ENCODE measurements around the gene KLHL2.

KLHL2 gene

DNA sequence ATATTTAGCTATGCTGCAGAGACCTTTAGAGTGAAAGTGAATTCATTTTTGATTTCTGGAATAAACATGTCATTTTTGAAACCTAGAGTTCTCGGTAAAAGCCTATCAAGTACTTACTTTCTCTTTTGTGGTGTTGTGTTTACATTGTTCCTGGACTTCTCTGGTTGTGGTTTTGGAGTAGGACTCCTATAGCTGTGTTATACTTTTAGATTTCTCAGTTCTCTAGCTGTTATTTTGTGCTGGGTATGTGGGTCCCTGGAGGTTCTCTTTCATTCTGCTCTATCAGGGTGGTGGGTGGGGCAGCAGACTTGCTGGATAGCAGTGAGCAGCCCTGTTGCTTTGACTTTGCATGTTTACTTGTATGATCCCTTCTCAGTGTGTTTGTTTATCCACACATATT lies 94.5 kb downstream of the KLHL2 start:
- peak overlapping the region; percentile 55 to 56 for H3K4me3 ChIP-seq (ENCODE audit: low read depth in 1 of 2, low read length in 2 of 2)
- H3K27me3 ChIP-seq (ENCODE audit: control insufficient read depth in 1 of 2, insufficient read depth in 2 of 2, low read length in 2 of 2), result no peaks in the 10 kb centered on the region
- no peaks in the 10 kb centered on the region for H3K9me3 ChIP-seq (ENCODE audit: control insufficient read depth in 1 of 2, low read length in 2 of 2)
- peaks cover 0 to 7% of the 10 kb centered on the region in 2 donors for H3K36me3 ChIP-seq (ENCODE audit: control insufficient read depth in 1 of 2, insufficient read depth in 2 of 2, low read length in 2 of 2)
- H3K9ac ChIP-seq (ENCODE audit: low read depth in 1 of 2, low read length in 2 of 2), result no peak overlapping the region
- H3K27ac ChIP-seq (ENCODE audit: low read depth, low read length), result no peak overlapping the region
- H3K4me1 ChIP-seq (ENCODE audit: control insufficient read depth in 1 of 2, insufficient read depth in 2 of 2, low read length in 2 of 2), result peaks cover 0 to 8% of the 10 kb centered on the region in 2 donors

- no peak overlapping the region for H3K9ac ChIP-seq (ENCODE audit: low read depth in 1 of 2, low read length in 2 of 2)
- H3K36me3 ChIP-seq (ENCODE audit: control insufficient read depth in 1 of 2, insufficient read depth in 2 of 2, low read length in 2 of 2), result peaks cover 0 to 4% of the 10 kb centered on the region in 2 donors
- no peak overlapping the region for H3K27ac ChIP-seq (ENCODE audit: low read depth, low read length)
- no peaks in the 10 kb centered on the region for H3K9me3 ChIP-seq (ENCODE audit: control insufficient read depth in 1 of 2, low read length in 2 of 2)
- H3K27me3 ChIP-seq (ENCODE audit: control insufficient read depth in 1 of 2, insufficient read depth in 2 of 2, low read length in 2 of 2), result no peaks in the 10 kb centered on the region
- H3K4me3 ChIP-seq (ENCODE audit: low read depth in 1 of 2, low read length in 2 of 2), result no peak overlapping the region
- H3K4me1 ChIP-seq (ENCODE audit: control insufficient read depth in 1 of 2, insufficient read depth in 2 of 2, low read length in 2 of 2), result peaks cover 0 to 8% of the 10 kb centered on the region in 2 donors
These were observed 95.3 kb downstream of the KLHL2 start for GRCh38 chr4:165302658-165303057.

DNA sequence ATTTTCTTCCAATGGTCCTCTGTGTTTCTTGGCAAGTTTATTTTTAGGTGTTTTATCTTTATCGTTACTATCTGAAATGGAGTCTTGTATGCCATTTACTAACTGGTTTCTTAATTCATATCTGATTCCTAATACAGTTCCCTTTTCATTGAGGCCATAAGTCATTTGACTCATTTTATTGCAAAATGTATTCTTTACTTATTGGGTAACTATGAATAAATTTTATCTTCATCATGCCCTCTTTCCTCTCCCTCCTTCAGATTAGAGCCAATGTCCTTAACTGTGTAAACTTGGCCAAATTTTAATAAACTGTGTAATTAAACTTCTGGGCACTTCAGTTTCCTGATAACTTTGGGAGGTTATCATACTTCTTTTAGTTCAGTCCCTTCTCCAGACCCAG lies 100.8 kb downstream of the KLHL2 start:
- no peaks in the 10 kb centered on the region for H3K27me3 ChIP-seq (ENCODE audit: control insufficient read depth in 1 of 2, insufficient read depth in 2 of 2, low read length in 2 of 2)
- no peak overlapping the region for H3K4me3 ChIP-seq (ENCODE audit: low read depth in 1 of 2, low read length in 2 of 2)
- H3K9me3 ChIP-seq (ENCODE audit: control insufficient read depth in 1 of 2, low read length in 2 of 2), result no peaks in the 10 kb centered on the region
- H3K9ac ChIP-seq (ENCODE audit: low read depth in 1 of 2, low read length in 2 of 2), result no peak overlapping the region
- H3K36me3 ChIP-seq (ENCODE audit: control insufficient read depth in 1 of 2, insufficient read depth in 2 of 2, low read length in 2 of 2), result peaks cover 0 to 6% of the 10 kb centered on the region in 2 donors
- H3K4me1 ChIP-seq (ENCODE audit: control insufficient read depth in 1 of 2, insufficient read depth in 2 of 2, low read length in 2 of 2), result no peaks in the 10 kb centered on the region
- no peak overlapping the region for H3K27ac ChIP-seq (ENCODE audit: low read depth, low read length)

- Histone ChIP-seq H3K9ac (ENCODE audit: low read depth in 1 of 2, low read length in 2 of 2) (no peak overlapping the region), H3K27me3 (ENCODE audit: control insufficient read depth in 1 of 2, insufficient read depth in 2 of 2, low read length in 2 of 2) (no peaks in the 10 kb centered on the region), H3K36me3 (ENCODE audit: control insufficient read depth in 1 of 2, insufficient read depth in 2 of 2, low read length in 2 of 2) (peaks cover 0 to 6% of the 10 kb centered on the region in 2 donors), H3K9me3 (ENCODE audit: control insufficient read depth in 1 of 2, low read length in 2 of 2) (no peaks in the 10 kb centered on the region), H3K27ac (ENCODE audit: low read depth, low read length) (no peak overlapping the region), H3K4me3 (ENCODE audit: low read depth in 1 of 2, low read length in 2 of 2) (no peak overlapping the region), H3K4me1 (ENCODE audit: control insufficient read depth in 1 of 2, insufficient read depth in 2 of 2, low read length in 2 of 2) (no peaks in the 10 kb centered on the region)
These were observed 101.2 kb downstream of the KLHL2 start for GRCh38 chr4:165308606-165309005.

DNA sequence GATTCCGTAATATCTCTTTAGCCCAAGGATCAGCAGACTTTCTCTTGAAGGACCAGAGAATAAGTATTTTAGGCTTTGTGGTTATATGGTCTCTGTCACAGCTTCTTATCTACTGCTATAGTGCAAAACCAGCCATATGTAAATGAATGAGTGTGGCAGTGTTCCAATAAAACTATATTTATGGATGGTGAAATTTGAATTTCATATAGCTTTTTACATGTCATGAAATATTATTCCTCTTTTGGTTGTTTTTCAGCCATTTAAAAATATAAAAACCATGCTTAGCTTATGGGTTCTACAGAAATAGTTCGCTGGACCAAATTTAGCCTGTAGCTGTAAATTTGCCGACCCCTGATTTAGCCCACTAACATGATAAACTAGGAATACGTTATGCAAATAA lies 102.1 kb downstream of the KLHL2 start:
- Histone ChIP-seq H3K4me1 (ENCODE audit: control insufficient read depth in 1 of 2, insufficient read depth in 2 of 2, low read length in 2 of 2) (no peaks in the 10 kb centered on the region), H3K27me3 (ENCODE audit: control insufficient read depth in 1 of 2, insufficient read depth in 2 of 2, low read length in 2 of 2) (no peaks in the 10 kb centered on the region), H3K4me3 (ENCODE audit: low read depth in 1 of 2, low read length in 2 of 2) (no peak overlapping the region), H3K27ac (ENCODE audit: low read depth, low read length) (no peak overlapping the region), H3K9me3 (ENCODE audit: control insufficient read depth in 1 of 2, low read length in 2 of 2) (no peaks in the 10 kb centered on the region), H3K9ac (ENCODE audit: low read depth in 1 of 2, low read length in 2 of 2) (no peak overlapping the region), H3K36me3 (ENCODE audit: control insufficient read depth in 1 of 2, insufficient read depth in 2 of 2, low read length in 2 of 2) (peaks cover 0 to 6% of the 10 kb centered on the region in 2 donors)

GRCh38 chr4:165312506-165312905 lies 105.1 kb downstream of the KLHL2 start:
- H3K27ac ChIP-seq (ENCODE audit: low read depth, low read length), result no peak overlapping the region

DNA sequence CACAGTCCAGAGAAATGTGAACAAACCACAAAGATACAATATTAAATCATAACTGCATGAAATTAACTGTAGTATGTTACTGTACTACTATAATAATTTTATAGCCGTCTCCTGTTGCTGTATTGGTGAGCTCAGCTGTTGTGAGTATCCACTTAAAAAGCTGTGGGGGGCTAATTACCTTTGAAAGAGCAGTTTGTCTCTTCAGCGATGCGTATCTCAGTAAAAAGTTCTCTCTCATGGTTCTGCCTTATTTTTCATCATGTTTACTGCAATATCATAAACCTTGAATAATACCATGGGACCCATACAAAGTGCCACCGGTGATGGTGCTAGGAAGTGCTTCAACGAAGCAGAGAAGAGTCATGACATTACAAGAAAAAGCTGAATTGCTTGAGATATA lies 111.7 kb downstream of the KLHL2 start:
- no peak overlapping the region for H3K4me3 ChIP-seq (ENCODE audit: low read depth in 1 of 2, low read length in 2 of 2)
- no peaks in the 10 kb centered on the region for H3K27me3 ChIP-seq (ENCODE audit: control insufficient read depth in 1 of 2, insufficient read depth in 2 of 2, low read length in 2 of 2)
- H3K4me1 ChIP-seq (ENCODE audit: control insufficient read depth in 1 of 2, insufficient read depth in 2 of 2, low read length in 2 of 2), result no peaks in the 10 kb centered on the region
- no peak overlapping the region for H3K9ac ChIP-seq (ENCODE audit: low read depth in 1 of 2, low read length in 2 of 2)
- no peaks in the 10 kb centered on the region for H3K36me3 ChIP-seq (ENCODE audit: control insufficient read depth in 1 of 2, insufficient read depth in 2 of 2, low read length in 2 of 2)
- H3K27ac ChIP-seq (ENCODE audit: low read depth, low read length), result no peak overlapping the region
- no peaks in the 10 kb centered on the region for H3K9me3 ChIP-seq (ENCODE audit: control insufficient read depth in 1 of 2, low read length in 2 of 2)

More at GRCh38 chr4:165312506-165312905, 105.1 kb downstream of the KLHL2 start:
- no peaks in the 10 kb centered on the region for H3K4me1 ChIP-seq (ENCODE audit: control insufficient read depth in 1 of 2, insufficient read depth in 2 of 2, low read length in 2 of 2)
- H3K9me3 ChIP-seq (ENCODE audit: control insufficient read depth in 1 of 2, low read length in 2 of 2), result no peaks in the 10 kb centered on the region
- H3K9ac ChIP-seq (ENCODE audit: low read depth in 1 of 2, low read length in 2 of 2), result no peak overlapping the region
- peaks cover 0 to 6% of the 10 kb centered on the region in 2 donors for H3K36me3 ChIP-seq (ENCODE audit: control insufficient read depth in 1 of 2, insufficient read depth in 2 of 2, low read length in 2 of 2)
- no peak overlapping the region for H3K4me3 ChIP-seq (ENCODE audit: low read depth in 1 of 2, low read length in 2 of 2)
- no peaks in the 10 kb centered on the region for H3K27me3 ChIP-seq (ENCODE audit: control insufficient read depth in 1 of 2, insufficient read depth in 2 of 2, low read length in 2 of 2)

GRCh38 chr4:165319509-165319908 lies 112.1 kb downstream of the KLHL2 start:
- no peaks in the 10 kb centered on the region for H3K27me3 ChIP-seq (ENCODE audit: control insufficient read depth in 1 of 2, insufficient read depth in 2 of 2, low read length in 2 of 2)
- H3K4me3 ChIP-seq (ENCODE audit: low read depth in 1 of 2, low read length in 2 of 2), result no peak overlapping the region
- no peak overlapping the region for H3K9ac ChIP-seq (ENCODE audit: low read depth in 1 of 2, low read length in 2 of 2)
- no peak overlapping the region for H3K27ac ChIP-seq (ENCODE audit: low read depth, low read length)
- no peaks in the 10 kb centered on the region for H3K4me1 ChIP-seq (ENCODE audit: control insufficient read depth in 1 of 2, insufficient read depth in 2 of 2, low read length in 2 of 2)
- H3K9me3 ChIP-seq (ENCODE audit: control insufficient read depth in 1 of 2, low read length in 2 of 2), result no peaks in the 10 kb centered on the region
- H3K36me3 ChIP-seq (ENCODE audit: control insufficient read depth in 1 of 2, insufficient read depth in 2 of 2, low read length in 2 of 2), result no peaks in the 10 kb centered on the region

- no peak overlapping the region for H3K27ac ChIP-seq (ENCODE audit: low read depth, low read length)
These were observed 117.0 kb downstream of the KLHL2 start for GRCh38 chr4:165324236-165324917.

GRCh38 chr4:165324918-165325304 lies 117.5 kb downstream of the KLHL2 start:
- H3K4me1 ChIP-seq (ENCODE audit: control insufficient read depth in 1 of 2, insufficient read depth in 2 of 2, low read length in 2 of 2), result peaks cover 10 to 16% of the 10 kb centered on the region in 2 donors
- H3K9ac ChIP-seq (ENCODE audit: low read depth in 1 of 2, low read length in 2 of 2), result no peak overlapping the region
- no peak overlapping the region for H3K4me3 ChIP-seq (ENCODE audit: low read depth in 1 of 2, low read length in 2 of 2)
- no peaks in the 10 kb centered on the region for H3K27me3 ChIP-seq (ENCODE audit: control insufficient read depth in 1 of 2, insufficient read depth in 2 of 2, low read length in 2 of 2)
- H3K36me3 ChIP-seq (ENCODE audit: control insufficient read depth in 1 of 2, insufficient read depth in 2 of 2, low read length in 2 of 2), result no peaks in the 10 kb centered on the region
- no peaks in the 10 kb centered on the region for H3K9me3 ChIP-seq (ENCODE audit: control insufficient read depth in 1 of 2, low read length in 2 of 2)
- H3K27ac ChIP-seq (ENCODE audit: low read depth, low read length), result no peak overlapping the region

More at GRCh38 chr4:165324236-165324917, 117.0 kb downstream of the KLHL2 start:
- peaks cover 9 to 11% of the 10 kb centered on the region in 2 donors for H3K4me1 ChIP-seq (ENCODE audit: control insufficient read depth in 1 of 2, insufficient read depth in 2 of 2, low read length in 2 of 2)
- no peaks in the 10 kb centered on the region for H3K9me3 ChIP-seq (ENCODE audit: control insufficient read depth in 1 of 2, low read length in 2 of 2)
- no peak overlapping the region for H3K4me3 ChIP-seq (ENCODE audit: low read depth in 1 of 2, low read length in 2 of 2)
- no peaks in the 10 kb centered on the region for H3K27me3 ChIP-seq (ENCODE audit: control insufficient read depth in 1 of 2, insufficient read depth in 2 of 2, low read length in 2 of 2)
- no peaks in the 10 kb centered on the region for H3K36me3 ChIP-seq (ENCODE audit: control insufficient read depth in 1 of 2, insufficient read depth in 2 of 2, low read length in 2 of 2)
- no peak overlapping the region for H3K9ac ChIP-seq (ENCODE audit: low read depth in 1 of 2, low read length in 2 of 2)
